GM12878 (cell line): ENCODE results near the gene ZNF232. TPM values are rescaled to one million over a fixed set of nuclear protein-coding genes. Genes with fewer than 3 reads are reported as not detected.
A peak's percentile ranks its signal among the peaks of the same experiment; 100 is the strongest.

Experiments
- CBFB ChIP-seq: IDR thresholded peaks from 2 replicates; pipeline ENCODE4 v1.6.1; 2016; ENCODE audit warnings: antibody characterized with exemption, low read depth
- CREB1 ChIP-seq: IDR thresholded peaks from 2 replicates; pipeline ENCODE4 v1.6.1; 2012; ENCODE audit warnings: low read depth, mild to moderate bottlenecking, inconsistent platforms
- FOS ChIP-seq: IDR thresholded peaks from 3 replicates; pipeline ENCODE4 v1.6.1; 2011; ENCODE audit warnings: borderline replicate concordance; ENCODE audit not compliant: insufficient read length; ENCODE audit errors: extremely low read depth
- GATAD2B ChIP-seq: fragments of 450-650 bp; conservative IDR thresholded peaks from 2 replicates; pipeline ENCODE4 v1.6.1; 2017; ENCODE audit warnings: low read depth, mild to moderate bottlenecking, moderate library complexity
- HCFC1 ChIP-seq: fragments of 150-350 bp; IDR thresholded peaks from 2 replicates; pipeline ENCODE4 v1.6.1; 2014; ENCODE audit warnings: low read length
- JUND ChIP-seq: IDR thresholded peaks from 2 replicates; pipeline ENCODE4 v1.6.1; 2012; ENCODE audit warnings: low read depth, mild to moderate bottlenecking, low read length, improper control_type of control experiment, moderate library complexity
- NFXL1 ChIP-seq: fragments of 450-650 bp; IDR thresholded peaks from 2 replicates; pipeline ENCODE4 v1.6.1; 2017; ENCODE audit warnings: antibody characterized with exemption, mild to moderate bottlenecking, borderline replicate concordance
- POLR2AphosphoS2 ChIP-seq: IDR thresholded peaks from 2 replicates; pipeline ENCODE4 v1.6.1; 2011; ENCODE audit warnings: low read depth, mild to moderate bottlenecking, low read length, improper control_type of control experiment, moderate library complexity
- RUNX3 ChIP-seq: IDR thresholded peaks from 2 replicates; pipeline ENCODE4 v1.6.1; 2012; ENCODE audit warnings: low read length, inconsistent platforms
- STAT1 ChIP-seq: fragments of 450-650 bp; conservative IDR thresholded peaks from 2 replicates; pipeline ENCODE4 v1.6.1; 2014; ENCODE audit warnings: antibody characterized with exemption, mild to moderate bottlenecking
- TCF7 ChIP-seq: IDR thresholded peaks from 2 replicates; pipeline ENCODE4 v1.6.1; 2014; ENCODE audit warnings: antibody characterized with exemption, borderline replicate concordance
- ZNF217 ChIP-seq: fragments of 450-650 bp; IDR thresholded peaks from 2 replicates; pipeline ENCODE4 v1.6.1; 2017; ENCODE audit warnings: antibody characterized with exemption, mild to moderate bottlenecking
- ZNF384 ChIP-seq: IDR thresholded peaks from 2 replicates; pipeline ENCODE4 v1.6.1; 2012; ENCODE audit warnings: low read depth, mild to moderate bottlenecking, low read length, improper control_type of control experiment, borderline replicate concordance
- polyA plus RNA-seq, 11 experiments: library from polyadenylated mRNA; depleted of rRNA in 4 of 11; unstranded in 6 of 11; stranded (reverse) in 5 of 11; fragments of >200 nt; fragmentation: Nextera tagmentation in 4 of 11; fragmentation: Illumina TruSeq in 1 of 11; extraction: Ambion mirVana in 4 of 11; extraction: Trizol in 1 of 11; gene quantifications; 1 replicate in 1 of 11; 2 replicates in 10 of 11; pipeline versions ENCODE4 v1.2.1 to v1.2.3, GENCODE V29; 2011 to 2016; ENCODE audit warnings: inconsistent platforms in 2 of 11, missing spikeins in 2 of 11, low read depth in 1 of 11
- total RNA-seq, 4 experiments: library from RNA; depleted of rRNA in 3 of 4; stranded (reverse); fragments of >200 nt in 3 of 4; fragmentation: Illumina TruSeq in 1 of 4; extraction: Trizol in 1 of 4; gene quantifications; 2 replicates each; pipeline versions ENCODE4 v1.2.1 to v1.2.3, GENCODE V29; 2013 to 2021
- TF ChIP-seq, protein P1 (sequence below): fragments of 450-650 bp; IDR thresholded peaks from 2 replicates; pipeline ENCODE4 v1.6.1; 2014; ENCODE audit warnings: mild to moderate bottlenecking

ZNF232 gene
- total and polyA plus RNA-seq, 10 of the 15 experiments (the other 5 are each of a cell fraction or from before 2014, with no cell fraction given), result 10.1 to 15.7 (median 12.9) TPM

- TF ChIP-seq CREB1, result peak; percentile 49; the same call in 1 of the 2 replicates
- no peak for TF ChIP-seq FOS
- no peak for TF ChIP-seq TCF7
- peak; percentile 98 for TF ChIP-seq GATAD2B
- peak; percentile 54 for TF ChIP-seq HCFC1
- peak; percentile 81 for TF ChIP-seq CBFB
- 0 out of 2 replicates have a peak, but pooled peaks have one; percentile 20 for TF ChIP-seq ZNF217
- TF ChIP-seq NFXL1, result no peak
- peak; percentile 64; the same call in 1 of the 2 replicates for TF ChIP-seq POLR2AphosphoS2
- TF ChIP-seq STAT1, result no peak
- TF ChIP-seq JUND, result no peak
- no peak for TF ChIP-seq ZNF384
- TF ChIP-seq, protein P1, sequence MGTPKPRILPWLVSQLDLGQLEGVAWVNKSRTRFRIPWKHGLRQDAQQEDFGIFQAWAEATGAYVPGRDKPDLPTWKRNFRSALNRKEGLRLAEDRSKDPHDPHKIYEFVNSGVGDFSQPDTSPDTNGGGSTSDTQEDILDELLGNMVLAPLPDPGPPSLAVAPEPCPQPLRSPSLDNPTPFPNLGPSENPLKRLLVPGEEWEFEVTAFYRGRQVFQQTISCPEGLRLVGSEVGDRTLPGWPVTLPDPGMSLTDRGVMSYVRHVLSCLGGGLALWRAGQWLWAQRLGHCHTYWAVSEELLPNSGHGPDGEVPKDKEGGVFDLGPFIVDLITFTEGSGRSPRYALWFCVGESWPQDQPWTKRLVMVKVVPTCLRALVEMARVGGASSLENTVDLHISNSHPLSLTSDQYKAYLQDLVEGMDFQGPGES, result peak; percentile 7; the same call in 1 of the 2 replicates
- peak; percentile 88 for TF ChIP-seq RUNX3
These were observed 33.3 kb downstream of the ZNF232 start, which contains the start of gene ZFP3 (continued) for GRCh38 chr17:5078106-5079028.
